Measurements from ENCODE around the gene INHBA.
A peak's percentile ranks its signal among the peaks of the same experiment; 100 is the strongest.

Gene INHBA

DNA sequence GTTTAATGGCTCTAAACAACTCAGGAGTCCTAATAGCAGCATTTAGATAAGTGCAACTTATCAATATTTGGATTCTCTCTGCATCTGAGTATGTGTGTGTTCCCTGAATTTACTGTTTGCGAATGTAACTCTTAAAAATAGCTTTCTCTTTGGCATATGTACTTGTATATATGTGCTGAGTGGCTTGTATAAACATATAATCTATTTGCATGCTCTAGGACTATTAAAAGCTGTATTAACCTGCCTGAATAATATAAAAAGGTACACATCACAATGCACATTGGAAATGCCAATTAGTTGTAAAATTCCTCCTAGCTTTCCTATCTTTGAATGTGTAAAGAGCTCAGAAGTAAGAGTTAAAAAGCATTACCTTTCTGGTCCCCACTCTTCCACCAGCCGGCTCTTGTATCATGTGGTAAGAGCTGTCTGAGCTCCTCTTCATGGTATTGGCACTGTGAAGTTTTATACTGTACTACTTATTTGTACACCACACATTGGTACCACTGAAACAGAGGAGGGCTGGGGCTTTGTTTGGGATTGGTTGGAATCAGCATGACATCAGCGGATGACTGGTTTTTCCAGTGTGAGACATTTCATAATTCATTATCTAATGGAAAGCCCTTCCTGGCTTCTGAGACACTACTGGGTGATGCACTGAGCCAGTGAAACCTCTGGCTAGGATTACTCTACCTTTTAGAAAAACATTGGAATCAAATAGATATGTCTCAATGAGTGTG lies at the start of gene INHBA:
Gene INHBA (minus strand): TSS at position 456 of the 737 bp plus-strand sequence. CDS start 2,716 bp downstream, outside the sequence.
- FAIRE-seq = no peak

DNA sequence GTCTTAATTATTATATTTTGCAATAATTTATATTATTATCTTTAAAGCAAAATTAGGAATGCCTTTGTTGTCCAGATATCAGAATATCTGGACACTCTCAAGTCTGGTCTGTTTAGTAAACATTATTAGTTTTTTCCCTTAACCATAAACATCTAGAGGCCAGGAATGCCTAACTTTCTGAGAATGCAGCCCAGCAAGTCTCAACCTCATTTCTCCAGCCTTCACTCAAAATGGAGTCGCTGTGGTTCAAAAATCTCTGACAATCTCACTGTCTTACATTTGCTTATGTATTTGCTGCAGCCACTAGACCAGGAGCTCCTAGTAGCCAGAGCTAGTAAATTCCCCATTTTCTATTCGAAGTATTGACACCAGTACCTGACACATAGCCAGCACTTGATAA lies 49.7 kb upstream of the INHBA start:
- no peak for FAIRE-seq

DNA sequence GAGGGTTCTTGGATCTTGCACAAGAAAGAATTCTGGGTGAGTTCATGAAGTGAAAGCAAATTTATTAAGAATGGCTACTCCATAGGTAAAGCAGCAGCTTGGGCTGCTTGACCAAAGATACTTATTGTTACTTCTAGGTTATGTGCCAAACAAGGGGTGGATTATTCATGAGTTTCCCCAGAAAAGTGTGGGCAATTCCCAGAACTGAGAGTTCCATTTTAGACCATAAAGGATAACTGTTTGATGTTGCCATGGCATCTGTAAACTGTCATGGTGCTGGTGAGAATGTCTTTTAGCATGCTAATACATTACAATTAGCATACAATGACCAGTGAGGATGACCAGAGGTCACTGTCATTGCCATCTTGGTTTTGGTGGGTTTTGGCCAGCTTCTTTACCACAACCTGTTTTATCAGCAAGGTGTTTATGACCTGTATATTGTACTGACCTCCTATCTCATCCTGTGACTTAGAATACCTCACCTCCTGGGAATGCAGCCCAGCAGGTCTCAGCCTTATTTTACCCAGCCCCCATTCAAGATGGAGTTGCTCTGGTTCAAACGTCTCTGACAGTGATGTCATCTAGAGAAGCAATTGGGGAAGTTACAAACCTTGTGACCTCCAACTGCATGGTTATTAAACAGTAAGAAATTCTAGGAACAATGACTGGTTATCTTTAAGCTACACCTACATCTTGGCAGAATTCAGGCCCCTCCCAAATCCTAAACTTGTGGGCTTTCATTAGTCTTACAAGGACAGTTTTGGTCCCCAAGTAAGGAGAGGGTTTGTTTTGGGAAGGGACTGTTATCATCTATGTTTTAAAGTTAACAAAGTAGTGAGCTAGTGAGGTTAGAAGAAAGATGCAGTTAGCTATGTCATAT lies 48.0 kb upstream of the INHBA start:
- no peak for FAIRE-seq

DNA sequence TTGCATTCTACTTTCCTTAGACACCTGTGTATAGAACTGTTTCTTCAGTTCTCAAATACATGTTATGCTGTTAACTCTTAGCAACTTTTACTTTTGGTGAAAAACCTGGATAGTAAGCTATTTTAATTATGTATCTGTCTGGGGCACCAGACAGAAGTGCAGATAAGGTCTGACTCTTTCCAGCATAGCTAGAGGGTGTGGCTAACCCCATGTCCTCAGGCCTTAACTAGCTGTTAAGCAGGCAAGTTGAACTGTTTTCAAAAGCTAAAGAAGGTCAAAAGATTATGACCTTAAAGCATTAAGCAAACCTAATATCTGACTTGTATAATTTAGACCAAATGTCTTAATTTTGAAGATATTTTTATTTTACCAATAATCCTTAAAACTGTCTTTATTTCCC lies 45.1 kb upstream of the INHBA start:
- FAIRE-seq = no peak

DNA sequence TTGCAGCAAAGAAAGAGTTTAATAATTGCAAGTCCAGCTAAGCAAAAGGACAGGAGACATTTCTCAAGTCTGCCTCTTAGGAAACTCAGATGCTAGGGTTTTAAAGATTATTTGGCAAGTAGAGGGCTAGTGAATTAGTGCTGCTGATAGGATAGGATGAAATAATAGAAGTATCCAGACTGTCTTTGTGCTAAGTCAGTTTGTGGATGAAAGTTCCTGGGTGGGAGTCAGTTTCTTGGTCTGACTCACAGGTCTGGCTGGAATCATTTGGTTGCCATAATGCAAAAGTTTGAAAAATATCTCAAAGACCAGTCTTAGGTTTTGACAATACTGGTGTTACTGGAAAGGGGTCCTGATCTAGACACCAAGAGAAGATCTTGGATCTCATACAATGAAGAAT lies 42.6 kb upstream of the INHBA start:
- no peak for FAIRE-seq

DNA sequence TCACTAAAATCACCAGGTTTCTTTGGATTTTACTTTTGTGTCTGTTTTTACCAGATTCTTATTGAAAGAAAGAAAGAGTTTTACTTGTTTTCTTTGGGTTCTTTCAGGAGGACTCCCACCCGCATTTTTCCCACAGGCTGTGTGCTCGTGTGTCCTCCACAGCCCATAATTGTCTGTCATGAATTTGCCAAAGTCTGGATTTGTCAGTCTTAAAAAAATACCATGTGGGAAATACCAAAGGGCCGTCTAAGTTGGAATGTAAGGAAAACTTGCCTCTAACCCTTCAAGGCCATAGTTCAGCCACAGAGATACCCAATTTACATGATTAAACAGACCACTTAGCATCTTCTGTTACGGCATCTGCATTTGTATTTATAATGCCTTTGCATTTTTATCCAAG lies 41.3 kb upstream of the INHBA start:
- FAIRE-seq = no peak

DNA sequence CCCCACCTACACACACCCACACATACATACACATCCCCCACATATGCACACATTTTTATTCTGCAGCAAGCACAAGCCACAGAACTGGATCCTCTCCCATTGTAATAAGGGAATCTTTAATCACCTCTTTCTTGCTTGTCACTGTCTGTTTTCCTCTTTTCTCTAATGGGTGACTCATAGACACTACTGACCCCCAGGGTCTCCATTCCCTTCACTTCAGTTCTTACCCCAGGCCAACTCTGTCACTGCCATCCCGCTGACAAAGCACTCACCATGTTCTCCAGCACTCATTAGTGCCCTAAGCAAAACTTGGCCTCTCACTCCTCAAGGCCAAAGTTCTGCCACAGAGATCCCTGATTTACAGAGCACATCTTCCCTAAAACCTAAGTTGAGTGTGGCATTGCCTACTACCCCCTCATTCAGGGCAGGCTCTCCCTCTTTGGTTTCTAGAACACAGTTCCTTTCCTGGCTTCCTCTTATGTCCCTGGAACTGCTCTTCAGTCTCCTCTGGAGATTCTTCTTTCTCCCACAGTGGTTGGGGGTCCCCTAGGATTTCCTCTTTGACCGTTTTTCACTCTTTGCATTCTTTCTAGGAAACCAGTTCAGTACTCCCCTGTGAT lies 39.6 kb upstream of the INHBA start:
- FAIRE-seq = no peak

DNA sequence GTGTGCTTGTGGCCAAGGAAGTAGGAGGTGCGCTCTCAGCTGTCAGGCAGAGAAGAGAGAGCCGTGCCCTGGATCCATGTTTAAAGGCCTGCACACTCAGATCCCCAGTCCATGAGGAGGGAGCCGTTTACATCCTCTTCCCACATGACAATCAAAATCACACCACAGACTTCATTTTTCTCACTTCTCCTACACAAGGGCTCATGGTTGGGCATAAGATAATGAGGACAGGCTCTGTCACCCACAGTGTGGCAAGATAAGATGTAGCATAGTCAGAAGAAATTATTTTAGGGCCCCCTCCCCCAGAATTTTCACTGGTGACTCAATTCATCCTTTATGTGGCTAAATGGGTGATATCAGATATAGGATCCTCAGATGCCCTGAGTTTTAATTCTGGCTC lies 35.9 kb upstream of the INHBA start:
- FAIRE-seq = no peak

DNA sequence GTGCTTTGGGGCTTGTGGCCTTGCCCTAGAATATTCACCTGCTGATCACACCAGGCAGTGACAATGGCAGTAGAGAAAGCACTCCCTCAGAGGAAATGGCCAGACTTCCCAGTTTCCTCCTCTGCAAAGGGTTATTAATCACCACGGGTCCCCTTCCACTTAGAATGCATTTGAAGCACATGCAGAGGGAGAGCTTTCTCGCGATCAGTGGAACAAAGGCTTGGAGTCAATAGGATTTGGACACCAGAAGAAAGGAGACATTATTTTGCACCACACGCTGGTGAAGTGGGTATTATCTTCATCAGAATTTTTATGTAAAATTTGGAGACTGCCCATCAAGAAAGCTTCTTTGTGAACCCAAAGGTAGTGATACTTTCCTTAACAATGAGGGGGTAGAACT lies 35.4 kb upstream of the INHBA start:
- no peak for FAIRE-seq

DNA sequence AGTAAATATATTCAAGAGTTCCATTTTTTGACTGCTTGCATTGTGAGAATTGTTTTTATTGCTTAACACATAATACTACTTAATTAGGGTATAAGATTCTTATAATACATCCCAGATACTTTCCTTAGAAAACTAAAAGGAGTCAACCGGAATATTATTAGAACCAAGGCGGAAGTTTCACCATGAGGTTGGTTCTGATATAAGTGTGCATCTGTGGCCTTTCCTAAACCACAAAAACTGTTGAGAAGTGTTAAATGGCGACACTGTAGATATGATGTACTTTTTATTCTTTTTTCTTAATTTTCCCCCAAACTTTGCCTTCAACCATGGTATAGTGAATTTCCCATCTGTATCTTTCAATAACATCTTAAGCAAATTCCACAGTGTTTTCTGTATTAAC lies 32.3 kb upstream of the INHBA start:
- FAIRE-seq = no peak

DNA sequence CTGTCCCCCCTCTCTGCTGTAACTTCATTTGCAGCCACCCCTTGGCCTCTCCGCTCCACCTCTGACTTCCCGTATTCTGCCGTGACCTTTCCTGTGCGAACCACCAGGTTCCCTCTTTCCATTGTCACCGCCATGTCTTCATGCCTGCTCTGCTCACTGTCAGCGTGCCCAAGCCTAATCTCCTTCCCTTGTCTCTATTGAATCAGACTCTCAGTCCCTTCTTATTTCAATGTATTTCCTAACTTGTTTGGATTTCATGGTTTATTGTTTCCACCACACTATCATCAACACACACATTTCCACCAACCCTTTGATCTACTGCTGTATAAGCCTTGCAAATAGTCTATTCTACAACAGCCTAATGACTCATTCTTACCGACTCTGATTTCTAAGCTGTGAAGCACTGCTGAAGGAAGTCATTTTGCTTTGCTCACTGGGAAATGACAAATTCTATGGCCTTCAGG lies 30.0 kb upstream of the INHBA start:
- FAIRE-seq = no peak

DNA sequence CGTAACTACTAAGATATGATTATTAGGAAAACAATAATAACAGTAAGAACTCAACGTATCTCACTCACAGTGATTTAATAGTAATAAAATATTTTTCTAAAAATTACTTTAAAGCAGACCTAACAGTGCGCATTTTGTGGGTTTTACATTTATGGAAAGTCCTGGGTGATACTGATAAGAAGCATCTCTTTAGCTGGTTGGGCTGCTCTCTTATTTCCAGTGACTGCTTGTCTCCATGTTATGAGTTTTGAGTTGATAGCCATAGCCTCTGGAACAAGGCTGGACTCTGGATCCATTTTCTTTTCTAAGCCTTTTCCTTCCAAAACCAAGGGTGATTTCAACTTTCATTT lies 29.5 kb upstream of the INHBA start:
- no peak for FAIRE-seq

DNA sequence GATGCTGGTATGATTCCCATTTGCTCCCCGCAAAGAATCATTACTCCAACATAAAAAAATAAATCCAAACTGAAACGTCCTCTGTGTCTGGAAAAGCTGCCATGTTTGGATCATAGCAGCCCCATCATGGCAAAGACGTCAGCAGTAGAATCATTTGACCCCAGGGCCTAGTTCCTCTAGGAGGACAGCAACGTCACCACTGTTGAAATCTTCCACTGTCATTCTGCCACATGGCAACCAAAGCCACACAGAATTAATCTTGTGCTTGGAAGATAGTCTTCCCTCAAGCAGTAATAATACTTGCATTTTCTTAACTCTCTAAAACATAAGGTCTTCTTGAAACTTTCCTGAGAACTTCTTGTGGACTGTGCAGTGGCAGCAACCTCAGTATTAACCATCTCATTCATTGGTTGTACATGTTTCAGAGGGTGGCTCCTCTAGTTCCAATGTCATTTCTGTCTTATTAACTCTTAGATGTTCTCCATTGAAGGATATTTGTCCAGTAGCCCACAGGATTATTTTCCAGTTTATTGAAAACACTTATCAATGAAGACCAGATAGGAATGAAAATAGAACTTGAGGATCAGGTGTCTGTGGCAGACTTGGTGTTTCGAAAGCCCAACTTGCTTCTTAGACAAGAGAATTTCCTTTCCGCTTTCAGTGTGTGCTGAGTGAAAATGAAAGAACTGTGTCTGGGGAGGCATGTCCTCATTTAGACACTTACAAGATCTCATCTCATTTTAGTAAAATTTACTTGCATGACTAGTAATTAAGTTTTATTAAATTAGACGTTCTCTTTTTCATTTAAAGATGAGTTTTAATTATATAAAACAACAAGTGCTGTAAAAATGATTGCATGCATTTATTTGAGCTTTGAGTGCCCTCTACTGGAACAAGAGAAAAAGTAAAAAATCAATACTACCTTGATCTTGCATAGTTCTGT lies 28.9 kb upstream of the INHBA start:
- FAIRE-seq = peak; percentile 80

DNA sequence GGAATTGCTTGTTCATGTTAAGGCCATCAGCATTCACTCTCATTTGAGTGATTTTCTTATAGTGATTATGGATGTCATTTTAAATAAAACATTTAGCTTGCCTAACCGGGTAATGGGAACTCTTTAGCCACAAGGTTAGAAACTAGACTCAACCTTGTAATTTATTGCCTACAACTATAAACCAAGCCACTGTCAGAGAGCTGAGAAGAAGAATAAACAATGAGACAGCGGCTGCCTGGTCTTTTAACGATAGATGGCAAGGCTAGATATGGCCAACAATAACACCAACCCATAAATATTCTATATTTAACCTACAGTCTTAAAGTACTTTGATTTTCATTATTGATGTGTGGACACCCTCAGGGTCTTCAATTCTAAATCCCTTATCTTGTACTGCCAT lies 27.8 kb upstream of the INHBA start:
- FAIRE-seq = no peak

DNA sequence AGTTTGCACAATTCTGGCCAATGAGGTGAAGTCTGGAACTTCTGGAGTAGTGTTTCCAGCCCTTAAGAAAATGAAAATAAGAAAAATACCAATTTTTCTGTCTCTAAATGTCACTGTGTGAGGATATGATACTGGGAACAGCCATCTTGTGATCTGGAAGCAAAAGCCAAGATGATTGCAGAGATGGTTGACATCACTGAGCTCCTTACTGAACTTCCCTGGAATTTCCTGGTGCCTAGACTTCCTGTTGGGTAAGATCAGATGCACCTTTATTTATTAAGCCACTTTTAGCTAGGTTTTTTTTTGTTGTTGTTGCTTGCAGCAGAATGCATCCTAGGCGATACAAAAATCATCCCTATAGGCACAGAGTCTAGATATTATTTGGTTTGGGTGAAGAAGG lies 27.3 kb upstream of the INHBA start:
- FAIRE-seq = no peak

DNA sequence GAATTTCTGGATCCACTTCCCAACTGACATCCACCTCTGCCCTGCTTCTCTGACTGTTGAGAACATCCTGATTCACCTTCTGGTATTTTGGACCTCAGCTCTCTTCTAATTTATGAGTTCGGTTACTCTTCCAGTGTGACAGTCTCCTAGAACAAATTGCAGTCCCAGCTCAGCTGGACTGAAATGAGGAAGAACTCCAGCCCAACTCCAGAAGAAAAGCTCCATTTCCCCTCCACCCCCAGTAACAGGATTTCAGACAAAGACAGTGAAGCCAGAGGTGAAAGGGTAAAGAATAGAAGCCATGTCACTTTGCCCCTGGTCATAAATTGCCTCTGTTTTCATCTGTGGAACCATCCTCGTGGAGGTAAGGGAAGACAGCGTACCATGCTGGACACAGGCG lies 26.2 kb upstream of the INHBA start:
- no peak for FAIRE-seq

DNA sequence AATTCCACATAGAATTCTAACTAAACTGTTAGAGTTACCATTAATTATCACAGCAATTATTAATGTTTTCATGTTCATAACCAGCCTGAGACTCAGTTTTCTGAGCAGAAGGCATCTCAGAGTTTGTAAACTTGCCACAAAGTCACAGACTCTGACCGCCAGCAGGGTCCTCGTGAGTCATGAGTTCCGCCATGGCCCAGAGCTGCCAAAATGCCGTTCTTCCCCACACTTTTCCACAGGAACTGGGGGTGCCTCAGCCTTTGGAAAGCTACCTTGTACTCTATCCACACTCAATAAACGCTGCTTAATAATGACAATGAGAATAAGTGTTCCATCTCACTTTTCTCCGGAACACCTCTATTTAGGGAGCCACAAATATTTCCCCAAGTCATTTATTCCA lies 22.1 kb upstream of the INHBA start:
- no peak for FAIRE-seq

DNA sequence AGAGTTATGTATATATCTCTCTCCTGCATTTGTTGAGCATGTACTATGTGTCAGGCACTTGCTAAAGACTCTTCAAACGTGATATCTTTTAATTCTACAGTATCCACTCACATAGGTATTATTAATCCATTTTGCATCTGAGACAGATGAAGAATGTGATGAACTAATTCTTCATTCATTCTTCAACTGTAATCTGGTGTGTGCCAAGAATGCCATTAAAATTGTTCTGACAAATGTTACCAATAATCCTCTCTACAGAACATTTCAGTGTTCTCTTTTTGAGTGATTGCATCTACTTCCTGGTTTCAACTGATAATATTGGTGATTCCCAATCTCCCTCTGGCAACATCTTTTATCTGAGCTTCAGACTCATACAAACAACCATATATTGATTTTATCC lies 18.0 kb upstream of the INHBA start:
- FAIRE-seq = no peak

DNA sequence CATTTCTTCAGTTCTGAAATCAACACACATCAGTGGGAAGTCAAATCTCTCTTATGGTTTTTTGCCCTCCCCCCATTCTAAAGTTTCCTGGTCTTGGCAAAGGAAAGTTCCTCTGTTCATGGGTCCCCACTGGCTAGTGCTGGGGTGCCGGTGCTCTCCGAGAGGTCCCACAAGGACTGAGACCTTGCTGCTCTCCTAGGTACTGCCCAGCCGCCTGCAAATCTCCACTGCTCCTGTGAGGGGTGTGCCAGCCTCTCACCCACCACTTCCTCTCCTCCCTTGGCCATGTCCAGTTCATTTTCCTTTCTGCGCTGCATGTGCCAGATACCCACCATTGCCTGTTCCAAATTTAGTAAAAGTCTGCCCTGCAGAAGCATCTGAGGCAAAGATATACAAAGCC lies 17.2 kb upstream of the INHBA start:
- FAIRE-seq = no peak

DNA sequence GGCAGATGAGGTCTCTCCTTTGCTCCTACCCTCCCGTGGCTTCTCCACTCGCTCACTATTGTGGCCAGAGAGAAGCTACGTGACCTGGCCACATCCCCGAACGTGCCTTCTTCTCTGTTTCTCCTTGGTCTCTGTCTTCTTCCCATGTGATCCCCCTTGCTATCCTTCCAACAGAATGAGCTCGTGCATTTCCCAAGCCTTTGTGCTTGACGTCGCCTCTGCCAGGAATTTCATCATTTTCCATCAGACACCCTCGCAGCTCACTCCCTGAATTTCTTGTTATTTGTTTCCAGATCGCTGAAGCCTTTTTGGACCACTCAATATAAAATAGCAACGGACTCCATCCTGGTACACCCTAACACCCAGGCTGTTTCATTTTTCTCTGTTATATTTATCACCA lies 13.8 kb upstream of the INHBA start:
- no peak for FAIRE-seq

DNA sequence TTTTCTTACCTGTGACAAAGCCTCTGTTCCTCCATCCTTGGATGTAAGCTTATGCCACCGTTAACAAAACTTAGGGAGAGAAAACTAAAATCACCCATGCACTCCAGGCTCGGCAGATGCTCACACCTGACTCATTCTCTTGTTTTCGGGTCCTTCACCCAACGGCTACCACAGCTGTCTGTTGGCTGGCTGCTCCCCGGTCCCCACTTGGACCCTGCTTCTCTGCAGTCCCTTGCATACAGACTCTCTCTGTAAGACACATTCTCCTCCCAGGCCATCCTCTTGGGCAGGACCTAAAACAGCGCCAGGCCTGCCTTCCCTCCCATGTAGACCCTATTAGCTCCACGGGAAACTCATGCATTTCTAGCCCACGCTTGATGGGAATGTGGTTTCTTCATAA lies 12.1 kb upstream of the INHBA start:
- no peak for FAIRE-seq

DNA sequence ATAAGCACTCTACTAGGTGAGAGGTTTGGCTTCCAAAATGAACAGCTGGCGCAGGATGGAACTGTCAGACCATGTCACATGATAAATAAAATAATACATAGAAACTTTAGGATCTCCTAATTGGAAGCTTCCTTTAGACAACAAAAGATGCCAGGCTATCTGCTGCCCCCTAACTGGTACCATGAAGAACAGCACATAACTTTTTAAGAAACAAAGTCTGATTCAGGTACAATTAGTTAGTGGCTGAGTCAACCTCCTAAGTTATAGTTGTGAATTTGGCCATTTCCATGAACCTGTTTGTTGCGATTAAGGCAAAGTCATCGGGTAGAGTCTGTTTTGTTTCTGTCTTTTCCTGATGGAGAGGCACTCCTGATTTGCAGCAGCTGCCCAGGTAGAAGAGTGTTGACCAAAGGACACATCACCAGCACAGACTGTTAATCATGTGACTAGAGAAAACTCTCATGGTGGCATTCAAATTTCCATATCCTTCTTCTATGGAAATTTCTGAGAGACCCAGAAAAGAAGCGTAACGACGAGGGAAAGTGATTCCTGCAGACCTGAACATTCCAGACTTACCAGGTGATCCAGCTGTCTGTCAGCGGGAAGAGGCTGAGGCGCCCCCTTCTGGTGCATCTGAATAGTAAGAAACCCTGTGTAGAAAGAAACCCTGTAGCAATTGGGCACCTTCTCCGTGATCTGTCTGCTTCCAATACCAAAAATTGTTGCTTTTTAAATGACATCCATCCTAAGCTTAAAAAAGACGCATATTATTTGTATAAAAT lies 8.6 kb upstream of the INHBA start:
- FAIRE-seq = no peak

Measured in endometrium (tissue), 2 donors.